Esophagus (tissue), 2 donors: ENCODE measurements around the gene DGKA. TPM values are rescaled to one million over a fixed set of nuclear protein-coding genes. Genes with fewer than 3 reads are reported as not detected.

Experiments
- H3K27ac ChIP-seq, 2 donors: one replicate each; pipeline ENCODE4 v1.5.1; 2013; ENCODE audit warnings: low read depth in 2 of 2, mild to moderate bottlenecking in 2 of 2, inconsistent platforms in 1 of 2, low read length in 1 of 2, moderate library complexity in 1 of 2
- H3K27me3 ChIP-seq, 2 donors: one replicate each; pipeline ENCODE4 v1.6.1; 2013; ENCODE audit warnings: low read length in 2 of 2, control low read depth in 1 of 2, mild to moderate bottlenecking in 1 of 2; ENCODE audit not compliant: insufficient read depth in 2 of 2, control insufficient read depth in 1 of 2
- H3K36me3 ChIP-seq, 2 donors: one replicate each; pipeline ENCODE4 v1.6.1; 2013; ENCODE audit warnings: low read length in 1 of 2; ENCODE audit not compliant: control insufficient read depth in 2 of 2, insufficient read depth in 2 of 2
- H3K4me1 ChIP-seq, 2 donors: one replicate each; pipeline ENCODE4 v1.6.1; 2013; ENCODE audit warnings: low read length in 1 of 2; ENCODE audit not compliant: control insufficient read depth in 2 of 2, insufficient read depth in 2 of 2
- H3K4me3 ChIP-seq, 2 donors: one replicate each; pipeline ENCODE4 v1.5.1; 2013; ENCODE audit warnings: low read length in 2 of 2, mild to moderate bottlenecking in 2 of 2, low read depth in 1 of 2, moderate library complexity in 1 of 2
- H3K9me3 ChIP-seq, 2 donors: one replicate each; pipeline ENCODE4 v1.6.1; 2013; ENCODE audit warnings: mild to moderate bottlenecking in 2 of 2, low read depth in 1 of 2, low read length in 1 of 2, moderate library complexity in 1 of 2; ENCODE audit not compliant: control insufficient read depth in 2 of 2, insufficient read depth in 1 of 2
- WGBS, 2 donors: extraction: QIAGEN DNeasy Blood & Tissue Kit; methylation state at CpG; one replicate each; pipeline ENCODE4 v1.1.7; 2013; 5-methylcytosine and 5-hydroxymethylcytosine counted together
- polyA plus RNA-seq, 2 donors: library from polyadenylated mRNA; stranded (reverse); fragments of 200-250 nt; gene quantifications; one replicate each; pipeline ENCODE4 v1.2.3, GENCODE V29; 2013
- donor health status: healthy with polysubstance abuse.
- donor health status: Bipolar disorder and iron deficiency.

Gene DGKA
- polyA plus RNA-seq, 2 donors, result 128 to 291 TPM

DNA sequence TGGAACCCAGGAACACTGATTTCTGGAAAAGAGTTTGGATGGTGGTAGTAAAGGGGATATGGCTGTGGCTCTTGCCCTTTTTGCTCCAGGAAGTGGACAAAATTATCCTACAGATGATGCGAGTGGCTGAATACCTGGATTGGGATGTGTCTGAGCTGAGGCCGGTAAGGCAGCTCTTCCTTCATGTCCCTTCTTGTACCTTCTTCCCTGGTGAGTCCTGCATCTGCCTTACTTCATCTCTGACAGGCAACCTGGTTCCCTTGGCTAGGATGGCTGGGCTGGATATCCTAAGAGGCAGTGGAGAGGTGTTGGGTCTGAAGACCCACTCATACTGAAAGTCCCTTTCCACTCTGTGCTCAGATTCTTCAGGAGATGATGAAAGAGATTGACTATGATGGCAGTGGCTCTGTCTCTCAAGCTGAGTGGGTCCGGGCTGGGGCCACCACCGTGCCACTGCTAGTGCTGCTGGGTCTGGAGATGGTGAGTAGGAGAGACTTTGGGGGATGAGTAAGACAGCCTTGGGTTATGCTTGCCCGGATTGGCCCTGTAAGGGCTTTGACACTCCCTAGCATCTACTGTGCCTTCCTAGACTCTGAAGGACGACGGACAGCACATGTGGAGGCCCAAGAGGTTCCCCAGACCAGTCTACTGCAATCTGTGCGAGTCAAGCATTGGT is 8.0 kb downstream of the DGKA start:
- Histone ChIP-seq H3K9me3 (no peaks in the 10 kb centered on the region), H3K4me3 (no peak overlapping the region), H3K27me3 (no peaks in the 10 kb centered on the region), H3K36me3 (peaks cover 0 to 31% of the 10 kb centered on the region in 2 donors), H3K4me1 (peaks cover 4 to 14% of the 10 kb centered on the region in 2 donors), H3K27ac (peak overlapping the region; percentile 77 to 91)
- 63 to 75% methylated on average over 8 of the region's 8 CpGs for WGBS, 2 donors

DNA sequence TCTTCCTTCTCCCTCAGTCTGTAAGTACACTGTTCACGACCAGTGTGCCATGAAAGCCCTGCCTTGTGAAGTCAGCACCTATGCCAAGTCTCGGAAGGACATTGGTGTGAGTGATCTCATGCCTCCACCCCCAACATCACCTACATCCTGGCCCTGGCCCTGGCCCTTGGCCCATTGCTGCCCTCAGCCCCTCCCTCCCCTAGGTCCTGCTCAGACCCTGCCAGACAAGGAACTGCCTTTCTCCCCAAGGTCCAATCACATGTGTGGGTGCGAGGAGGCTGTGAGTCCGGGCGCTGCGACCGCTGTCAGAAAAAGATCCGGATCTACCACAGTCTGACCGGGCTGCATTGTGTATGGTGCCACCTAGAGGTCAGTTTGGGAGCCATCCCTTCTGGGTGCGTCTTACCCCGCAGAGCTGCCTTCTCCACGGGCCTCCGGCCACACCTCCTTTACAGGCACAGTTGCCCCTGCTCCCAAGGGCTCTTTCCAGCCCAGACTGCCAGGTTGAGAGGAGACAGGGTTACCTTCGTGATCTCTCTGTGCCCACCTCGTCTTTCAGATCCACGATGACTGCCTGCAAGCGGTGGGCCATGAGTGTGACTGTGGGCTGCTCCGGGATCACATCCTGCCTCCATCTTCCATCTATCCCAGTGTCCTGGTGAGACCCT is 9.2 kb downstream of the DGKA start:
- 15 to 16% methylated on average over 18 of the region's 18 CpGs for WGBS, 2 donors

DNA sequence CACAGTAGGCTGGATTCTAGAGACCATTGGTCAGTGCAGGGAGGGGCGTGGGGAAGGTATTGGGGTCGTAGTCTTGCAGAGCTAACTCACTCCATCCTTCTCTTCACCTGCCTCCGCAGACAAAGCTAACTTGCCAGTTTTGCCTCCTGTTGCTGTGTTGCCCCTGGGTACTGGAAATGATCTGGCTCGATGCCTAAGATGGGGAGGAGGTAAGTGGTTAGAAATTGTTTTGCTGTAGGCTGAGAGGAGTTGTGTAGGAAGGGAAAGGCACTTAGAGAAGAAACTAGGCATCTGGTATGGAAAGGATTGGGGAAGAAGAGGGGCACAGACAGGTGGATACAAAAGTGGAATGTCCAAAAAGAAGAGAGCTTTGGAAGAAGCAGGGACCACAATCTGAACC is 11.1 kb downstream of the DGKA start:
- Histone ChIP-seq H3K9me3 (no peaks in the 10 kb centered on the region), H3K4me1 (peaks cover 4 to 9% of the 10 kb centered on the region in 2 donors), H3K36me3 (peaks cover 0 to 31% of the 10 kb centered on the region in 2 donors), H3K27me3 (no peaks in the 10 kb centered on the region), H3K4me3 (no peak overlapping the region), H3K27ac (no peak overlapping the region)
- 75 to 79% methylated on average over 4 of the region's 4 CpGs for WGBS, 2 donors

More for the DNA sequence above, 9.2 kb downstream of the DGKA start:
- Histone ChIP-seq H3K4me1 (peaks cover 4 to 11% of the 10 kb centered on the region in 2 donors), H3K27ac (peak overlapping the region; percentile 77 to 91), H3K27me3 (no peaks in the 10 kb centered on the region), H3K9me3 (no peaks in the 10 kb centered on the region), H3K36me3 (peaks cover 0 to 34% of the 10 kb centered on the region in 2 donors), H3K4me3 (no peak overlapping the region)

DNA sequence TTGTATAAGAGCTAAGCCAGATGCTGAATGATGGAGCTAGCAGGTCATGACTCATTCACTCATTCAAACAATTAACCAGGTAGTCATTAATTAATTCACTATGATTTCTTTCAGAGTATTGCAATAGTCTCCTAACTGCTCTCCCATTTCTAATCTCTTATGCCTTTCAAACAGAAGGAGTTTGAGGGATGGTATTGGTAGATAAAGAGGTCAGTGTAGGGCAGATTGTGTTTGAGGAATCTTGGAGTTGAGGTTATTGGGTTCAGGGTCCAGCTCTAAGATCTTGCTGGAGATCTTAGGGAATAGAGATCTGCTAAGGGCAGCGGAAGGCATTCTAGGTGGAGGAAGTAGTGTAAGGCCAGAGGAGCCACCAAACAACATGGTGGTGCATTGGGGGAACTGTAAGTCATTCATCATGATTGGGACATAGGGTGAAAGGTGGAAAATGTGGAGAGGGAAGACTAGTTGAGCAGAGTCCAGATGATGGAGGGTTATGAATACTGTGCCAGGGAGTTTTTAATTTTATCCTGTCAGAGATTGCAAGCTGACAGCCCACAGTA is 11.7 kb downstream of the DGKA start:
- no peak overlapping the region for H3K4me3 ChIP-seq
- H3K4me1 ChIP-seq, result peaks cover 4 to 9% of the 10 kb centered on the region in 2 donors
- H3K27ac ChIP-seq, result peak overlapping the region in 1 of 2 donors; percentile 17
- no peaks in the 10 kb centered on the region for H3K27me3 ChIP-seq
- 93 to 100% methylated on average over 1 of the region's 1 CpG for WGBS, 2 donors
- H3K36me3 ChIP-seq, result peaks cover 0 to 31% of the 10 kb centered on the region in 2 donors
- no peaks in the 10 kb centered on the region for H3K9me3 ChIP-seq

DNA sequence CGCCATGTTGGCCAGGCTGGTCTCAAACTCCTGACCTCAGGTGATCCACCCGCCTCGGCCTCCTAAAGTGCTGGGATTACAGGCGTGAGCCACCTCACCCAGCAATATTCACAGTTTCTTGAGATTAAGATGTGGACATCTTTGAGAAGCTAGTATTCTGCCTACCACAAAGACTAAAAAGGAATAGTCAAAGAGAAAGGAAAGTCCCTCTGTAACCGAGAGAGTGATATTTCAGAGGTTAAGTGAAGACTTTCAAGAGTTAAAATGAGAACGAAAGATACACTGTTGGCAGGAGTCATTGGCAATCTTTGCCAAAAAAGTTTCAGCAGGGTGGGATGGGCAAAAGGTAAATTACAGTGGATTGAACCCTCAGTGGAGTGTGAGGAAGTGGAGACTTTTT is 15.6 kb downstream of the DGKA start:
- 72 to 81% methylated on average over 6 of the region's 6 CpGs for WGBS, 2 donors
- no peaks in the 10 kb centered on the region for H3K27me3 ChIP-seq
- H3K36me3 ChIP-seq, result peaks cover 0 to 21% of the 10 kb centered on the region in 2 donors
- H3K4me3 ChIP-seq, result no peak overlapping the region
- H3K27ac ChIP-seq, result no peak overlapping the region
- no peaks in the 10 kb centered on the region for H3K9me3 ChIP-seq
- H3K4me1 ChIP-seq, result no peaks in the 10 kb centered on the region

DNA sequence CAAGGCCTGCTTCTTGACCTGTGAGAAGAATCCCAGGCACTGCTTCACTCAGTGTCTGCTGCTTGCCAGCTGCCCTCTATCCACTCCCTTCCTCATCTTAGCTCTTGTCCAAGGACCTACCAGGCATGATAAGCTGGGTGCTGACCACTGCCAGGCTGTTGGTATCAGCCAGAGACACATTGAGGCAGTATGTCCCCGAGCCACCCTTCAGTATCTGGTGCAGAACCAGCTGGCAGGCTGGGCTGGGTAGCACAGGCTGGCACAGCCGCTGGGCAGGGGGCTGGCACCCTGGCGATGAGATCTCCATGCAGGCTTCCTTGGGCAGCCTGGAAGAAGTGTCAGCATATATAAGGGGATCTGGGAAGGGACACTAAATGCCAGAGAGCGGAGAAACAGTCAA is 24.4 kb downstream of the DGKA start:
- no peak overlapping the region for H3K4me3 ChIP-seq
- H3K27ac ChIP-seq, result peak overlapping the region; percentile 18 to 65
- 79 to 83% methylated on average over 4 of the region's 4 CpGs for WGBS, 2 donors
- peaks cover 18 to 26% of the 10 kb centered on the region in 2 donors for H3K36me3 ChIP-seq
- no peaks in the 10 kb centered on the region for H3K27me3 ChIP-seq
- H3K4me1 ChIP-seq, result peaks cover 6 to 17% of the 10 kb centered on the region in 2 donors
- no peaks in the 10 kb centered on the region for H3K9me3 ChIP-seq

DNA sequence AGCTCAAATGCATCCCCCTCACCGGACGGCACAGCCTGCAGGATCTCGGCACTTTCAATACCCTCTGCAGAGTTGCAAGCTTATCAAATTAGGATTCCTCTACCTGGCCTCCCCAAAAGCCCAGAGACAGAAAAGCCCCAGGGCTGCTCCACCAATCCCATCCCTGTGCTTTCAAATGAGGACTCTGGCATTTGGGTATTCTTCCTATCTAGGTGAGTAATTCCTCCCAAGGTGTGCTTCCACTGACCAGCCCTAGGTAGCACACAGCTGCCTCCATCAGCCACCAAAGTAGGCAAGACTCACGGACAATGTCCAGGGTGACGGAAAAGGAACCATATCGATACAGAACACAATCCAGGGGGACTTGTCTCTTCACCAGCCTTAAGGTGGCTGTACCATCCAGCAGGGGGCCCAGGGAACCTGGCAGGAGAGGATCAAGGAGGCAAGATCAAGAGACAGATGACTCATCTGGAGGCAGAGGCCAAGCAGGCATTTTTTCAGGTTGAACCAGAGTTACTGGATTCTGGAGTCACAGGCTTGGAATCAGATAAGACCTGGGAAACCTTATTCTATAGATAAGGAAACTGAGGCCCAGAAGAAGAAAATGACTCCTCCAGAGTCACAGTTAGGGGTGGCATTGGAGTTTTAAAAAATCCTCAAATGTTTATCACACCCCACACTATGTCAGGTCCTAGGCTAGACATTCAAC is 25.0 kb downstream of the DGKA start:
- Histone ChIP-seq H3K4me1 (peaks cover 6 to 17% of the 10 kb centered on the region in 2 donors), H3K27ac (peak overlapping the region; percentile 18 to 65), H3K9me3 (no peaks in the 10 kb centered on the region), H3K36me3 (peaks cover 18 to 26% of the 10 kb centered on the region in 2 donors), H3K4me3 (no peak overlapping the region), H3K27me3 (no peaks in the 10 kb centered on the region)
- WGBS, 2 donors, result 67 to 72% methylated on average over 6 of the region's 6 CpGs

DNA sequence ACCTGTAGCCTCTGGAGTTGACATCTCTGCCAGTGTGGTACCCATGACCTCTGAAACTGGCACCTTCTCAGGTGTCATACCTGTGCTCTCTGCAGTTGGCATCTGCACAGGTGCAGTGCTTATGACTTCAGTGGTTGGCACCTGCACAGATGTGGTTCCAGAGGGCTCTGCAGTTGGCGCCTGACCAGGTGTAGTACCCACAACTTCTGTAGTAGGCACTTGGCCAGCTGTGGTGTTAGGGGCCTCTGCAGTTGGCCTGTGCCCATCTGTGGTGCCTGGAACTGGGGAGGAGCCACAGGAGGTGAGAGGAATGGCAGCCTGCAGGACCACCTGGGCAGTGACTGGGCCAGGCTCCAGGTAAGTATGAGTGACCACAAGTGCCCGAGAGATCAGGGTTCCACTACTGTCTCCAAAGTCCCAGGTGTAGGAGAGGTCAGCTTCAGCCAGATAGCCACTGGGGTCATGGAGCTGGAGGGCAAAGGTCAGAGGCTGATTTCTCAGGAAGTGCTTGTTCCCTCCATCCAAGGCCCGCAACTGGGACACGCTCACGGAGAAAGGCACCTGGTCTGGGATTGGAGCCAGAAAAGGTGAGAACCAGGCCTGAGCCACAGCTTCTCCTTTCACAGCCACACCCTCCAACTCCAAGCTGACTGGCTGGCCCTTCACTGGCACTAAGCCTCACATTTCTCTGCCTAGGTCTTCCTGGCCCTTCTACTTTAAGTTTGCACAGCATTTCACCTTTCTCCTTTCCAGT is 26.3 kb downstream of the DGKA start:
- peaks cover 14% of the 10 kb centered on the region in 2 donors for H3K36me3 ChIP-seq
- WGBS, 2 donors, result 47 to 48% methylated on average over 5 of the region's 5 CpGs
- no peaks in the 10 kb centered on the region for H3K9me3 ChIP-seq
- H3K27ac ChIP-seq, result peak overlapping the region; percentile 57 to 60
- no peak overlapping the region for H3K4me3 ChIP-seq
- peaks cover 6 to 17% of the 10 kb centered on the region in 2 donors for H3K4me1 ChIP-seq
- no peaks in the 10 kb centered on the region for H3K27me3 ChIP-seq

DNA sequence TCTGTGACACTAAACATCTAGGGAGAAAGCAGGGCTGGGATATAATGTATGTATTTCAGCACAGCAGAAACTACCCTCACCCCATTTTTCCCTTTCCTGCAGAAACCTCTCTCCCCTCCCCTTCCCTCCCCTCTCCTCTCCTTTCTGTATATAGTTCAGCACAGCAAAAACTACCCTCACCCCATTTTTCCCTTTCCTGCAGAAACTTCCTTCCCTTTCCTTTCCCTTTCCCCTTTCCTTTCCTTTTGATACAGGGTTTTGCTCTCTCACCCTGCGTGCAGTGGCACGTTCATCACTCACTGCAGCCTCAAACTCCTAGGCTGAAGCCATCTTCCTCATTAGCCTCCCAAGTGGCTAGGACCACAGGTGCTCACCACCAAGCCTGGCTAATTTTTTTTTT is 32.8 kb downstream of the DGKA start:
- Histone ChIP-seq H3K36me3 (no peaks in the 10 kb centered on the region), H3K27ac (no peak overlapping the region), H3K9me3 (no peaks in the 10 kb centered on the region), H3K4me3 (no peak overlapping the region), H3K27me3 (no peaks in the 10 kb centered on the region), H3K4me1 (peaks cover 0 to 4% of the 10 kb centered on the region in 2 donors)
- 80 to 86% methylated on average over 2 of the region's 2 CpGs for WGBS, 2 donors
